Mucosa of descending colon (tissue), 3 donors: ENCODE data around the gene KCTD8. TPM values are rescaled to one million over a fixed set of nuclear protein-coding genes. Genes with fewer than 3 reads are reported as not detected.

Experiments used
- ATAC-seq: fragments of 200-7000 bp; cut with Tn5 transposase; one replicate; pipeline ENCODE4 v1.9.1; 2020; ENCODE audit warnings: mild to moderate bottlenecking, moderate library complexity
- DNase-seq, 3 donors: peaks; one replicate each; pipeline ENCODE4 v3.0.0-alpha.2; 2020
- H3K36me3 ChIP-seq: fragments of 200-600 bp; one replicate; pipeline ENCODE4 v1.8.0; 2021; ENCODE audit warnings: low read depth, mild to moderate bottlenecking
- H3K4me1 ChIP-seq: fragments of 200-600 bp; one replicate; pipeline ENCODE4 v1.8.0; 2021; ENCODE audit warnings: low read depth, mild to moderate bottlenecking
- H3K4me3 ChIP-seq: fragments of 200-600 bp; one replicate; pipeline ENCODE4 v1.8.0; 2021; ENCODE audit warnings: mild to moderate bottlenecking
- H3K9me3 ChIP-seq: fragments of 200-600 bp; one replicate; pipeline ENCODE4 v1.8.0; 2021; ENCODE audit warnings: mild to moderate bottlenecking
- CTCF ChIP-seq: fragments of 200-600 bp; IDR thresholded peaks from one replicate; pipeline ENCODE4 v1.8.0; 2022; ENCODE audit warnings: antibody characterized with exemption, mild to moderate bottlenecking
- intact Hi-C, 2 donors: fragments of 100-400 bp; cut with DNase I in 1 of 2; cut with micrococcal nuclease in 1 of 2; formaldehyde crosslinking; loops; one replicate each; pipeline versions ENCODE4 v1.11.0 to v1.11.1; 2022; cut with DNase I, micrococcal nuclease
- total RNA-seq, 3 donors: library from RNA; stranded (reverse); fragmentation: NEBNext Ultra II Directional in 2 of 3; extraction: Animal tissue kit (Norgen Biotek cat#: 25700) in 2 of 3; gene quantifications; one replicate each; pipeline versions ENCODE4 v1.2.1 to v1.2.4, GENCODE V29; 2021 to 2023
- donor health status: DM: no; HTN: no; CAD: no; lungs with moderate emphysema.
- donor health status: DM: no; HTN: no; CAD: no.
- donor health status: DM: no; HTN: yes; CAD: no.

The KCTD8 gene
- total RNA-seq, 3 donors from 2014 or later = 0.12 to 0.54 TPM; not detected in 1

GRCh38 chr4:44319129-44319528 is 129.5 kb downstream of the KCTD8 start:
- Histone ChIP-seq H3K36me3 (no peaks in the 10 kb centered on the region), H3K9me3 (peaks cover 14% of the 10 kb centered on the region), H3K4me3 (no peak overlapping the region), H3K4me1 (no peaks in the 10 kb centered on the region)
- intact Hi-C loops = no loop called here
- no peak for TF ChIP-seq CTCF
- no peak for DNase-seq
- no peak for ATAC-seq

- Histone ChIP-seq H3K4me1 (no peaks in the 10 kb centered on the region), H3K4me3 (no peak overlapping the region), H3K9me3 (peaks cover 14% of the 10 kb centered on the region), H3K36me3 (no peaks in the 10 kb centered on the region)
- ATAC-seq (no peak), DNase-seq (no peak)
- intact Hi-C loops = no loop called here
- no peak for TF ChIP-seq CTCF
These were observed 134.9 kb downstream of the KCTD8 start for GRCh38 chr4:44313702-44314101.

- Histone ChIP-seq H3K4me3 (no peak overlapping the region), H3K9me3 (peaks cover 4% of the 10 kb centered on the region), H3K36me3 (no peaks in the 10 kb centered on the region), H3K4me1 (no peaks in the 10 kb centered on the region)
- TF ChIP-seq CTCF = no peak
- intact Hi-C loops = no loop called here
- ATAC-seq = no peak
- DNase-seq = no peak
These were observed 161.1 kb downstream of the KCTD8 start for GRCh38 chr4:44287505-44287904.

- peaks cover 7% of the 10 kb centered on the region for H3K9me3 ChIP-seq
- intact Hi-C loops = no loop called here
- no peak for TF ChIP-seq CTCF
- no peaks in the 10 kb centered on the region for H3K4me1 ChIP-seq
- DNase-seq = no peak
- H3K4me3 ChIP-seq = no peak overlapping the region
- no peak for ATAC-seq
- no peaks in the 10 kb centered on the region for H3K36me3 ChIP-seq
These were observed 169.1 kb downstream of the KCTD8 start for GRCh38 chr4:44279469-44279868.

GRCh38 chr4:44279066-44279465 is 169.5 kb downstream of the KCTD8 start:
- no peak overlapping the region for H3K4me3 ChIP-seq
- no peak for ATAC-seq

More at GRCh38 chr4:44279066-44279465, 169.5 kb downstream of the KCTD8 start:
- no peak for DNase-seq
- H3K9me3 ChIP-seq = peaks cover 7% of the 10 kb centered on the region
- H3K4me1 ChIP-seq = no peaks in the 10 kb centered on the region
- intact Hi-C loops = no loop called here
- H3K36me3 ChIP-seq = no peaks in the 10 kb centered on the region
- TF ChIP-seq CTCF = no peak
